NCI-H1417 treated with DMSO at 0.1 percent for 48 hours (cell line): ENCODE results near the gene MMP10.
"Not testable (repeated sequence)": the region's sequence is repeated elsewhere in the genome, so short reads cannot be mapped to it uniquely, and the experiment has no call there.

Source experiments
- DNase-seq: peaks from one replicate; lab custom pipeline; 2025; lab: John Stamatoyannopoulos, UW

Gene MMP10

DNA sequence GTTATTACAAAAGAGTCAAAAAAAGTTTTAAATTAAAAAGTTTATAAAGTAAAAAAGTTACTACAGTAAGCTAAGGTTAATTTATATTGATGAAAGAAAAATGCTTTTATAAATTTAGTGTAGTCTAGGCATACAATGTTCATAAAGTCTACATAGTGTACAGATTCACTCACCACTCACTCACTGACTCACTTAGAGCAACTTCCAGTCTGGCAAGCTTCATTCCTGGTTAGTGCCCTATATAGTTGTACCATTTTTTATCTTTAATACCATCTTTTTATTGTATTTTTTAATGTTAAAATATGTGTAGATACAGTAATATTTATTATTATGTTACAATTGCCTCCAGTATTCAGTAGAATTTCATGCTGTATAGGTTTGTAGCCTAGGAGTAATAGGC, 2.6 kb upstream of the MMP10 start:
- no peak for DNase-seq

- DNase-seq: no peak
Observed at GRCh38 chr11:102781676-102782075, 1.2 kb upstream of the MMP10 start.

- DNase-seq: no peak
Observed at GRCh38 chr11:102776454-102776853, 4.0 kb downstream of the MMP10 start.

GRCh38 chr11:102773386-102773785, 7.0 kb downstream of the MMP10 start:
- DNase-seq: no peak

DNA sequence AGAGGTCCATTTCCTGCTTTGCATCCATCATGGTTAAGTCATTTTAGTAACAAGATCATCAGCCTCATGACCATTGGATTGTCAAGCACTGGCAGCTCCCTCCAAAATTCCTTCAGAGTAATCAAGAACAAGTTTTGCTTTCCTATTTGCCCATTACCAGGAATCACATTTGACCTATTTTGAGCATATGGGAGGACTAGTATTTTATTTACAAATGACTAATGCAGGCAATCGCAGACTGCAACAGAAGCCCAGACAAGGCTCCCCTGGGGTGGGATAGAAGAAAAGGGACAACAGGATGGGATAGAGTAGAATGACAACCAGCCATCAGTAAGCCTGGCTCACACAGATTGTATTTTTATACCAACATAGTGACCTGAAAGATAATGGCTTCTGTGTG, 9.1 kb downstream of the MMP10 start:
- DNase-seq: no peak

DNA sequence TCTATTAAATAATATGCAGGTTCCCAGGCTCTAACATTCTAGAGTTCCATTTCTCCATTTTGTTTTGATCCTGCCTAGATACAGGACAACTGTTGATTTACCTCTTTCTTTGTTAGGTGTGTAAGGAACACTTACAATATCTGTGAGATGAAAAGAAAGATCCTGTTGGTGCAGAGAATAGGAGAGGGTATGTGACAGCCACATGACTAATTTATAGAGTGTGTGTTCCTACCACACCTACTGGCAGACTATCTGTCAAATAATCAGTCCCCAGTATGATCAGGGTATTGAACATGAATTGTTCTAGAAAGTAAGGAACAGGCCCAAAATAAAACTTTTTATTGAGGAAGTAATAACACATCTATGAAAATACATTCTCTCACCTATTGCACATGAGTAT, 10.2 kb downstream of the MMP10 start:
- no peak for DNase-seq

- no peak for DNase-seq
Observed at GRCh38 chr11:102767800-102768199, 12.6 kb downstream of the MMP10 start.

- no peak for DNase-seq
Observed at GRCh38 chr11:102763440-102763839, 17.0 kb downstream of the MMP10 start.

GRCh38 chr11:102762361-102762767, 18.1 kb downstream of the MMP10 start:
- no peak for DNase-seq

DNA sequence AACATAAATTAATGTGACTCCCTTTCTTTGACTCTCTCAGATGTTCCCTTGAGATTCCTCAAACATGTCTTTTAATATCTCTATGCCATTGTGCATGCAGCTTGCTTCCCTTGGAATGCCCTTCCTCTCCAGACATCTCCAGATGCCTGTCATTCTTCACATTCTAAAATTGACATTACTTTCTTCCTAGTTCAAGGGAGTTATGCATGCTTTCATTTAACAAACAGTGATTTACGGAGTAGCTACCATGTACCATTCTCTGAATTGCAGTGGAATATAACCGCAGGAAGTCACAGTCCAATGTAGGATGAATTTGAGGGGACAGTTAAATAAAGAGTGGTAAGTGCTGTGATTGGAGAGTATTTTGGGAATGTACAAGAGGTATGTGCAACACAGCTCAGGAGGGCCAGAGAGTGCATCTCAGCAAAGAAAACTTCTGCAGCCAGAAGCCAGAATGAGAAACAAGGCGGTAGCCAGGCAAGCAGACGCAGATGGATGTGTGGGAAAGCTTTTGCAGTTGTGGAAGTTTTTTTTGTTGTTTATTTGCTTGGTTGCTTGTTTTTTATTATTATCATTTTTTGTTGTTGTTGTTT, 18.7 kb downstream of the MMP10 start:
- DNase-seq: no peak

- DNase-seq: no peak
Observed at GRCh38 chr11:102760344-102761035, 19.9 kb downstream of the MMP10 start.

GRCh38 chr11:102757823-102758549, 22.4 kb downstream of the MMP10 start:
- DNase-seq: no peak

GRCh38 chr11:102753267-102753666, 27.2 kb downstream of the MMP10 start:
- no peak for DNase-seq

- DNase-seq: no peak
Observed at GRCh38 chr11:102751673-102752072, 28.8 kb downstream of the MMP10 start.

- DNase-seq: no peak
Observed at GRCh38 chr11:102749101-102749722, 31.2 kb downstream of the MMP10 start.

- DNase-seq: not testable (repeated sequence)
Observed at GRCh38 chr11:102746746-102747578, 33.5 kb downstream of the MMP10 start.

DNA sequence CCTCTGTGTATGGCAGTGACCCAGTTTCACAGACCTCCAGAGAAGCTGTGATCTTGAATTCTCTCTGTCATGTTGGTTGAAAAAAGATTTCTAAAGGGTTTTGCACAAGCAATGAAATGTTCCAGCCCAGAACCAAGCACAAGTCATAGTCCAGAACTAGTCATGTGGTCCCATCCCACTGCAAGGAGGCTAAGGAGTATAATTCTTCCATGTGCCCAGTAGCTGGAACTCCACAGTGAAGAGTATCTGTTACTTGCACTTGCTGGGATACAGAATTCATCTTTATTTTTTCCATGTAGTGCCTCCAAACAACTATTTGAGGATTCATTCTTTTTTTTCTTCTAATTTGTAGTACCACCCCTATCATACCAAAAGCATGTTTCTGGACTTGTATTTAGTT, 45.8 kb downstream of the MMP10 start:
- DNase-seq: no peak

- no peak for DNase-seq
Observed at GRCh38 chr11:102733232-102733875, 47.1 kb downstream of the MMP10 start.

- DNase-seq: not testable (repeated sequence)
Observed at GRCh38 chr11:102730944-102731343, 49.5 kb downstream of the MMP10 start.

- DNase-seq: no peak
Observed at GRCh38 chr11:102729849-102730815, 50.3 kb downstream of the MMP10 start.
